RWPE2 (cell line): ENCODE measurements around the gene ZNRF3.

ENCODE experiments used
- ATAC-seq: fragments of 200-7000 bp; cut with Tn5 transposase; 3 replicates; pipeline ENCODE4 v1.9.1; 2021; ENCODE audit warnings: low read depth
- DNase-seq: peaks from one replicate; pipeline ENCODE4 v3.0.0-alpha.2; 2020; ENCODE audit warnings: low spot score
- H3K27ac ChIP-seq: fragments of 450-650 bp; 2 replicates; pipeline ENCODE4 v1.5.1; 2017; ENCODE audit warnings: mild to moderate bottlenecking; ENCODE audit not compliant: poor library complexity, severe bottlenecking
- H3K27me3 ChIP-seq: fragments of 250-450 bp; sonication (Bioruptor Pico); 2 replicates; pipeline ENCODE4 v1.5.1; 2021; ENCODE audit warnings: mild to moderate bottlenecking, moderate library complexity; ENCODE audit not compliant: insufficient read depth, poor library complexity, severe bottlenecking
- H3K36me3 ChIP-seq: fragments of 250-450 bp; sonication (Bioruptor Pico); 2 replicates; pipeline ENCODE4 v1.5.1; 2020; ENCODE audit warnings: low read depth, mild to moderate bottlenecking, moderate library complexity
- H3K4me1 ChIP-seq: fragments of 250-450 bp; sonication (Bioruptor Pico); 2 replicates; pipeline ENCODE4 v1.5.1; 2021; ENCODE audit warnings: mild to moderate bottlenecking, moderate library complexity; ENCODE audit not compliant: insufficient read depth, poor library complexity, severe bottlenecking
- H3K4me3 ChIP-seq: fragments of 250-450 bp; sonication (Bioruptor Pico); 2 replicates; pipeline ENCODE4 v1.5.1; 2021; ENCODE audit warnings: mild to moderate bottlenecking, moderate library complexity; ENCODE audit not compliant: severe bottlenecking
- H3K9me3 ChIP-seq: fragments of 250-450 bp; sonication (Bioruptor Pico); 2 replicates; pipeline ENCODE4 v1.5.1; 2021; ENCODE audit warnings: mild to moderate bottlenecking, moderate library complexity; ENCODE audit not compliant: severe bottlenecking
- TF ChIP-seq, protein P1 (sequence below): fragments of 450-650 bp; IDR thresholded peaks from one replicate; pipeline ENCODE4 v1.5.1; 2017; ENCODE audit warnings: mild to moderate bottlenecking, moderate library complexity; ENCODE audit not compliant: poor library complexity, severe bottlenecking

Gene ZNRF3

GRCh38 chr22:28999919-29000556 lies 116.7 kb downstream of the ZNRF3 start:
- no peaks in the 10 kb centered on the region for H3K9me3 ChIP-seq
- ATAC-seq = no peak
- H3K4me3 ChIP-seq = no peak overlapping the region
- H3K27me3 ChIP-seq = no peaks in the 10 kb centered on the region
- no peak for DNase-seq
- peaks cover 8% of the 10 kb centered on the region for H3K4me1 ChIP-seq
- TF ChIP-seq, protein P1, sequence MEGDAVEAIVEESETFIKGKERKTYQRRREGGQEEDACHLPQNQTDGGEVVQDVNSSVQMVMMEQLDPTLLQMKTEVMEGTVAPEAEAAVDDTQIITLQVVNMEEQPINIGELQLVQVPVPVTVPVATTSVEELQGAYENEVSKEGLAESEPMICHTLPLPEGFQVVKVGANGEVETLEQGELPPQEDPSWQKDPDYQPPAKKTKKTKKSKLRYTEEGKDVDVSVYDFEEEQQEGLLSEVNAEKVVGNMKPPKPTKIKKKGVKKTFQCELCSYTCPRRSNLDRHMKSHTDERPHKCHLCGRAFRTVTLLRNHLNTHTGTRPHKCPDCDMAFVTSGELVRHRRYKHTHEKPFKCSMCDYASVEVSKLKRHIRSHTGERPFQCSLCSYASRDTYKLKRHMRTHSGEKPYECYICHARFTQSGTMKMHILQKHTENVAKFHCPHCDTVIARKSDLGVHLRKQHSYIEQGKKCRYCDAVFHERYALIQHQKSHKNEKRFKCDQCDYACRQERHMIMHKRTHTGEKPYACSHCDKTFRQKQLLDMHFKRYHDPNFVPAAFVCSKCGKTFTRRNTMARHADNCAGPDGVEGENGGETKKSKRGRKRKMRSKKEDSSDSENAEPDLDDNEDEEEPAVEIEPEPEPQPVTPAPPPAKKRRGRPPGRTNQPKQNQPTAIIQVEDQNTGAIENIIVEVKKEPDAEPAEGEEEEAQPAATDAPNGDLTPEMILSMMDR = no peak
- peak overlapping the region; percentile 20 for H3K27ac ChIP-seq
- H3K36me3 ChIP-seq = no peaks in the 10 kb centered on the region

- ATAC-seq (no peak), DNase-seq (no peak)
- Histone ChIP-seq H3K9me3 (no peaks in the 10 kb centered on the region), H3K27me3 (no peaks in the 10 kb centered on the region), H3K27ac (peak overlapping the region; percentile 20), H3K4me3 (no peak overlapping the region), H3K4me1 (peaks cover 8% of the 10 kb centered on the region), H3K36me3 (no peaks in the 10 kb centered on the region)
- TF ChIP-seq, protein P1 = no peak
Observed at GRCh38 chr22:29000641-29001040, 117.3 kb downstream of the ZNRF3 start.

- no peak overlapping the region for H3K27ac ChIP-seq
- no peak overlapping the region for H3K4me3 ChIP-seq
- no peak for DNase-seq
- H3K27me3 ChIP-seq = no peaks in the 10 kb centered on the region
- no peaks in the 10 kb centered on the region for H3K9me3 ChIP-seq
- H3K4me1 ChIP-seq = peaks cover 8% of the 10 kb centered on the region
- no peaks in the 10 kb centered on the region for H3K36me3 ChIP-seq
- no peak for ATAC-seq
- TF ChIP-seq, protein P1 = no peak
Observed at GRCh38 chr22:29002603-29003002, 119.2 kb downstream of the ZNRF3 start.

GRCh38 chr22:29003552-29003951 lies 120.2 kb downstream of the ZNRF3 start:
- Histone ChIP-seq H3K27me3 (no peaks in the 10 kb centered on the region), H3K9me3 (no peaks in the 10 kb centered on the region), H3K36me3 (no peaks in the 10 kb centered on the region), H3K27ac (no peak overlapping the region), H3K4me3 (no peak overlapping the region), H3K4me1 (peaks cover 8% of the 10 kb centered on the region)
- DNase-seq (no peak), ATAC-seq (no peak)
- TF ChIP-seq, protein P1 = no peak

DNA sequence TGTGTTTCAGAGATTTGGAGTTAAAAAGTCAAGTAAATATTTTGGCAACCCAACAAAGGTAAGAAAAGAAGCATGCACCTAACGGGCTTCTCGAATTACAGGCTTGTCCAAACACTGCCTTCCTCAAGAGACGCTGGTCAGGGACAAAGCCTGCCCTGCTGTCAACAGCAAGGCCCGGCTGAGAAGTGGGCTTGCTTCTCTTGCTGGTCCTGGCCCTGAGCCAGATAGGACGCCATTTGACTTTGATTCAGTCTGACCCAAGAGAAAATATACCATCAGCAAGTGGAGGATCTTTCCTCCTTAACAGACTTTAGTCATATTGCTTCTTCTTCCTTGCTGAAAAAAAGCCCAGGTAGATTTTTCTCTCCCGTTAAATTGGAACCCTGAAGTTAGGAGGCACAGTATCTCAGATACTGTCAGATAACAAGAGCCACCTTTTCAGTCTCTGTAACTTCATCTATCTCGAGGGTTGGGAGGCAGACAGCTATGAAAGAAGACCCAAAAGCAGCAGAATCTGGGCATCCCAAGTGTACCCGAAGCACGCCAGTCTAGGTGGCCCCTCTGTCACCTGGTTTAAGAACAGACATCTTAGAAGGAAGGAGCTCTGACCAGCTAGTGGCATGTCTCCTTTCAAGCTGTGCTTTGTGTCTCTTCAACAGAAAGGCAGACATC lies 120.7 kb downstream of the ZNRF3 start:
- TF ChIP-seq, protein P1 = no peak
- no peak for DNase-seq
- Histone ChIP-seq H3K9me3 (no peaks in the 10 kb centered on the region), H3K27ac (no peak overlapping the region), H3K36me3 (no peaks in the 10 kb centered on the region), H3K4me3 (no peak overlapping the region), H3K27me3 (no peaks in the 10 kb centered on the region), H3K4me1 (peaks cover 8% of the 10 kb centered on the region)
- ATAC-seq = peak; percentile 65
